HG02852 (cell line): ENCODE measurements around the gene FNIP2.
"Not testable (repeated sequence)": the region's sequence is repeated elsewhere in the genome, so short reads cannot be mapped to it uniquely, and the experiment has no call there.

Source experiments
- ATAC-seq: cut with Tn5 transposase; IDR thresholded peaks from one replicate; pipeline ENCODE4 v1.9.1; 2021; ENCODE audit warnings: mild to moderate bottlenecking, moderate library complexity; ENCODE audit not compliant: unreplicated experiment

The FNIP2 gene

DNA sequence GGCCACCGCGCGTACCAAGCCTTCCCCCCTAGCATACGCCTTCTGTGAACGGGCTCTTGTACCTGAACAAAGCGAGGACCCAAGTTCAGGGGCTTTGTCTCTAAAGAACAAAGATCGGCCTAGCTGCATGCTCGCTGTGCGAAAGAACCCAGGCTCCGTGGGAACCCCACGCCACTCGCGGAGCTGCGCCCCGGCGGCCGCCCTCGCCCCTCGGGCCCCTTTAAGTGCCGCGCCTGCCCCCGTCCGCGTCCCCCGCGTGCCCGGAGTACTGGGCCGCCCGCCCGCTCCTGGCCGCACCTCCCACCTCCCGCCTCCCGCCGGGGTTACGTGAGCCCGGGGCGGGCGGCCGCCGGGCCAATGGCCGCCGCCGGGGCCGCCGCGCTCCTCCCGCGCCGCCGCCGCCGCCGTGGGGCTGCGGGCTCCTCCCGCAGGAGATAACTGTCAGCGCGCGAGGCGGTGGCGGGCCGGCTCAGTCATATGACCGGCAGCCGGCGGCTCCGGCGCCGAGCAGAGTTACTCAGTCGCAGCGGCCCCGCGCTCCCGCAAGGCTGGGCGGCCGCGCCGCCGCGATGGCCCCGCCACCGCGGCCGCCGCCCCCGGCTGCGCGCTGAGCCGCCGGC is at the start of gene FNIP2:
FNIP2 (plus strand) TSS at position 472 of the 620 bp plus-strand sequence. CDS start 187 bp downstream, outside the sequence.
- ATAC-seq: peak; percentile 82

DNA sequence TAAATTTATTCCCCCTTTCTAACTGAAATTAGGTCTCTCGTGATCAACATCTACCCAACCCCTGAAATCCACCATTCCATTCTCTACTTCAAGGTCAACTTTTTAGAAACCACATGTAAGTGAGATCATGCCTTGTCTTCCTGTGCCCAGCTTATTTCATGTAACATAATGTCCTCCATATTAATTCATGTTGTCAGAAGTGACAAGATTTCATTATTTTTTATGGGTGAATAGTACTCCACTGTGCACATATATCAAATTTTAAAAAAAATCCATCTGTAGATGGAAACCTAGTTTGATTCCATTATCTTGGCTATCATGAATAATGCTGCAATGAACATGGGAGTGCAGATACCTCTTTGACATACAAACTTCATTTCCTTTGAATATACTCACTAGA is 47.1 kb upstream of the FNIP2 start:
- no peak for ATAC-seq

DNA sequence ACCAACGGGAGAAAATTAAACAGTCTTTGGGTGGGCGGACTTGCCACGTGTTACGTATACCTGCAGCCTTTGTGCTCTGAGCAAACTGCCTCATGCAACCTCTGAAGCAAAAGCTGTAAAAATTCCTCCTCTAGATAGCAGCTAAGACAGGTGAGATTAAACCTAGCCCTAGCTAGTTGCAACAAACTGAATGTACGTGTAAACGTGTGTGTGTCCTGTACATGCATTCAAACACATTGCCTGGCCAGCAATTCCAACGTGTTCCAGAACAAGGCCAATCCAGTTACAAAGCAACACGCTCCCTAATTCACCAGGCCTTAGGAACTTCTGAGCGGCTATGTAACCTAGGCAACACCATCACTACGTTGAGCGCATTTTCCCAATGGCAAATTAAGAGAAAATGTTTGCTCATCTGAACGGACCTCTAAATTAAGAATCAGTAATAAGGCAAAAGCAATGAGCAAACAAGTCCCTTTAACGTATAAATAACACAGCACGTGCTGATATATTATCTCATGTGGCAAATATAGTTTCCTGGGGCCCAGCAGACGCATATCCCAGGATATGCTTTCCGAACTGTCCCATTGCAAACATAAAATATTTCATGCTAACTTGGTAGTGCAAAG is 46.4 kb upstream of the FNIP2 start:
- peak; percentile 12 for ATAC-seq

DNA sequence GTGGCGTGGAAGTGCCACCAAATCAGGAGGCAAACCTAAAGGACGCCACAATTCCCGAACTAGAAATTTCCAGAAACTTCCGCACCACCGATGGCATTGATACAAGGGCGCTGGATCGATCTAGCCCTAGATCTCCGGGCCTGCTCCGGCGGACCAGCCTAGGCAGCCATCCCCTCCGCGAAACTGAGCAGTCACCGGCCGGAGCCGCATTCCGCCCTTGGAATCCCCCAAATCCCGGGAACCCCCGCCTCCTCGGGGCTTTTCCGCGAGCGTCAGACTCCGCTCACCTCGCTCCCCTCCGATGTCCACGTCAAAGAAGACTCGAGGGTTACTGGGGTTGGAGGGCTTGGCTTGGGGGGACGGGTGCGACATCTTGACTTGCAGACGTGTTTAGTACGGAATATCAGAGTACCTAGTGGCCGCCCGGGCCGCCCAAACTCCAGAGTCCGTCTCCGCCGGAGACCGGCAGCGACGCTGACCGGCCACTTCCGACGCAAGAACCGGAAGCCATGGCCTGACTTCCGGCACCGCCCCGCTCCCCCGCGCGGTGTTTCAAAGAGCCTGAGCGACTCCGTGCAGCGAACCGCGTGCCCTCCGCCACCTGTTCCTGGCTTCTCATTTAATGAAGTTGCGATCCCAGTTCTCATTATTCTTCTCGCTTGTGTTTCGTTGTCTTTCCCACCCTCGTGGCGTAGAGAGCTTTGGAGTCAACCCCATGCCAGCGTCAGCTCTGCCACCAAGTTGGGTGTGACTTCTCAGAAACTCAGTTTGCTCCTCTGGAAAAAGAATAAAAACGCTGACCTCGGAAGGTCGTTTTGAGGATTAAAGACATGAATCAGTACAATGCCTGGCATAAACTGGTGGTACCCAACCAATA is 45.7 kb upstream of the FNIP2 start, which contains the start of gene PPID:
PPID (minus strand) TSS at position 480 of the 877 bp plus-strand sequence; CDS start at position 372, 108 bp downstream.
- ATAC-seq: peak; percentile 97

DNA sequence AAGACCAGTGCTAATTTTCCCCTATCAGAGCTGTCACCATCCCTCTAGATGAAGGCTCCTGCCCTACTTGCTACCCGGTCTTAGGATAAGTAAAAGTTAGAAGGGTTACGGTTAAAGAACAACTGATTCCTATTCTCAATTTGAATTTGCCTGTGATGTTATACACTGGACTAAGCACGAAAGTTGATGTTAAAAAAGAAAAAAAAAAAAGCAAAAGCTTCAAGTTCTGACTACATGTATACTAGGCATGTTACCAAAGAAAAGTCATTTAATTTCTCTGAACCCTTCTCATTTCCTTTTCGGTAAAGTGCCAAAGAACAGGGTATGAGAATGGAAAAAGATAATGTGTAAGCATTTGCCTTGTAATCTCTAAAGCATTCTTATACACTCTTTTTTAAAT is 44.2 kb upstream of the FNIP2 start:
- ATAC-seq: no peak

DNA sequence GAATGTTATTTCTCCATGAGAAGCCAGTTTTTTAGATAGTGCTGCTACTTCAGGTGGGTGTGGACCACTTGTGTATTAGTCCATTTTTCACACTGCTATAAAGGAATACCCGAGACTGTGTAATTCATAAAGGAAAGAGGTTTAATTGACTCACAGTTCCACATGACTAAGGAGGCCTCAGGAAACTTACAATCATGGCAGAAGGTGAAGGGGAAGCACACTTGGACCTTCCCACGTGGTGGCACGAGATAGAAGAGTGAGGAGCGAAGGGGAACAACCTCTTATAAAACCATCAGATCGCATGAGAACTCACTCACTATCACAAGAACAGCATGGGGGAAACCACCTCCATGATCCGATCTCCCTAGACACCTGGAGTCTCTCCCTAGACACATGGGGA is 42.2 kb upstream of the FNIP2 start:
- no peak for ATAC-seq

DNA sequence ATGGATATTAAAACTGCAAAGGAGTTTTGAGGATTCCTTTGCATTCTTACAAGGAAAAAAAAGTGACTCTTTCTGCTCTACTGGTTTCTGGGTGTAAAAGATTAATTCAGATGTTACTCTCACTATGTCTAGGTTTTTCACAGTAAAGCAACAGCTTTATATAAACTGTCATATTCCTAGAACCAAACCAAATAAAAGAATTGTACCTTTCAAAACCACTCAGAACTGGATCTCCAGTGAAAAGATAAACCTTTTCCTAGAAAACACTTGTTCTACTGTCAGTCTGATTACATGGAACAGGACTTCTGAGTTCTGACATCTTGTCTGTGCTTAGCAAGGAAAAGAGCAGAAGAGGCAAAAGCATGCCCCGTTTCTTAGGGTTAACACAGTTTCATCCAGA is 40.6 kb upstream of the FNIP2 start:
- no peak for ATAC-seq

DNA sequence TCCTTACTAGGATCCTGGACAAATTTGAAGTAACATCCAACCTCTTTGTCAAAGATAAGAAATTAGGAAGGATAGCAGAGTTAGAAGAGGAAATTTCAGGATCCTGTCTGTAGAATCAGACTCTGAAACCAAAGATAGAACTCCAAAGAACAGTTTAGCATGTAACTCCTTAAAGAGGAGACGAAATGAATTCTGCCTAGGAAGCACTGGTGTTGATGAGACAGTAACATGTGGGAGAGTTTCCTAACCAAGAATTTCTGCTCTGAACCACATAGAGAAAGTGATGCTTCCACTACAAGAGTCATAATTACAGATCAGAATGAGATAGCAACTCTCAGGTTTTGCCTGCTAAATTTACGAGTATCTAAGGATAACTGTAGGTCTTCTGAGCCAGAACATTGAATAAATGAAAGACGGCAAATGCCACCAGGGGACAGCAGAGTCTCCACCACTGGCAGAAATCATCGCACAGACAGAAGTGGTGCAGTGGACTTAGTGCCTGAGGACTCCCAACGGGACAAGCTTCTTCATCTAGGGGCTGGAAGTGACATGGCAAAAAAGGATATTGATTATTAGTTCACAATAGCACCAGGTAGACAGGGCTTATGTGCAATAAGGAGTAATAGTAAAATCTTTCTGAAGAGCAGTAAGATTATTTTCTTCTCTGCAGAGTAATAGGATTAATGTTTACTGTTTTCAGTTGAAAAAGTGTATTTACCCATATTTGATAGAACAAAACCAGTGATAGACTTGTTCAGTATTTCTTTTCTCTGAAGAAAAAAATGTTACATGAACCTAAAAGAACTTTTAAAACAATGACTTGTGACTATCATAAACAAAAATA is 38.9 kb upstream of the FNIP2 start:
- peak; percentile 92 for ATAC-seq

DNA sequence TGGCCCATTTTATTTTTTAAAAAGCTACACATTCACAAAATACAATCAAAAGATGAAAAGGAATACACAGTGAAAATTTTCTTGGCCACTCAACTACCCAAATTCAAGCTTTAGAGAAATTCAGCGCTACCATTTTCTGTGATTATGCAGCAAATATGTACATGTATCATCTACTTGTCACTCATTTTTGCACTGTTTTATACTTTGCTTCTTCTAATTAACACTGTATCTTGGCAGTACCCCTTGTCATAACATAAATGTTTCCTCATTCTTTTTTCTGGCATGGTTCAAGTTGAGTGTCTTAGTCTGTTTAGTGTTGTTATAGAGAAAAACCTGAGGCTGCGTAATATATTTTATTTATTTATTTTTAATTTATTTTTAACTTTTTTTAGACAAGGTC is 30.0 kb upstream of the FNIP2 start:
- no peak for ATAC-seq

DNA sequence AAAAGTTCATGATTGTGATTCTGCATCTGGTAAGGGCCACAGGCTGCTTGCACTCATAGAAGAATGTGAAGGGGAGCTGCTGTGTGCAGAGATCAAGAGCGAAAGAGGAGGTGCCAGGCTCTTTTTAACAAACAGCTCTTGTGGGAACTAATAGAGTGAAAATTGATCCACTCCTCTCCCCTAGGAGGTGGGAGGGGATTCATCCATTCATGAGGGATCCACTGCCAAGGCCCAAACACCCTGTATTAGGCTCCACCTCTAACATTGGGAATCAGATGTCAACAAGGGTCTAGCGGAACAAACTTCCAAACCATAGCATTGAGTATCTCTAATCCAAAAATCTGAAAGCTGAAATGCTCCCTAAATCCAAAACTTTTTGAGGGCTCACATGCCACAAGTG is 29.2 kb upstream of the FNIP2 start:
- ATAC-seq: no peak

DNA sequence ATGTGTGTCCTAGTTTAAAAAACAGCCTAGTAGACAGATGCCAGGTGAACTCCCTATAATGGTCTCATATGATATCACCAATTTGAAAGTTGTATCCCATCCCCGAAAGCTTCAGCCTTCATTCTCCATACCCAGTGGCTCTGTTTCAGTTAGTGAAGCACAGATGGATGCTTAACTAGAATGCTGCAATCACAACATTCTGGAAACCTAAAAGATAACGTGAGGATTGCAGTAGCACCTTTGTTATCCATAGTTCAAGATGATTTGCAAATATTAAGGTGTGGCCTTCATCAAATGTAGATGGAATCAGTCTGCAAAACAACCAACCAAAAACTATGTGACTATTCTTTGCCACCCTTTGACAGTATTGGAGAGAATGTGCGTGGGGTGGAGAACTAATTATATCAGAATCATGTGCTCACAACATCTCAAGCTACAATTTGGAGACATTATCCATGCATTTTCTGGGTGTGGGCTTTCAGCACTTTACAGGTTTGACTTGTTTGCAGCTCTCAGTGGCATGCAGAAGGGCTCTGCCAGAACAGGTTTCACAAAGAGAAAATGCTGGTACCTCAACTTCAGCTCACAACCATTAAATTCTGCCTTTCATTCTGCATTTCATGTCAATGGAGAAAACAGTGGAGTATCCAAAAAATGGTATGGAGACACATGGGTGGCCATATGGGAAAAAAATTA is 27.4 kb upstream of the FNIP2 start:
- ATAC-seq: no peak

DNA sequence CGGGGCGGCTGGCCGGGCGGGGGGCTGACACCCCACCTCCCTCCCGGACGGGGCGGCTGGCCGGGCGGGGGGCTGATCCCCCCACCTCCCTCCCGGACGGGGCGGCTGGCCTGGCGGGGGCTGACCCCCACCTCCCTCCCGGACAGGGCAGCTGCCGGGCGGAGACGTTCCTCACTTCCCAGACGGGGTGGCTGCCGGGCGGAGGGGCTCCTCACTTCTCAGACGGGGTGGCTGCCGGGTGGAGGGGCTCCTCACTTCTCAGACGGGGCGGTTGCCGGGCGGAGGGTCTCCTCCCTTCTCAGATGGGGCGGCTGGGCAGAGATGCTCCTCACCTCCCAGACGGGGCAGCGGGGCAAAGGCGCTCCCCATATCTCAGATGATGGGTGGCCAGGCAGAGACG is 22.3 kb upstream of the FNIP2 start:
- ATAC-seq: not testable (repeated sequence)

DNA sequence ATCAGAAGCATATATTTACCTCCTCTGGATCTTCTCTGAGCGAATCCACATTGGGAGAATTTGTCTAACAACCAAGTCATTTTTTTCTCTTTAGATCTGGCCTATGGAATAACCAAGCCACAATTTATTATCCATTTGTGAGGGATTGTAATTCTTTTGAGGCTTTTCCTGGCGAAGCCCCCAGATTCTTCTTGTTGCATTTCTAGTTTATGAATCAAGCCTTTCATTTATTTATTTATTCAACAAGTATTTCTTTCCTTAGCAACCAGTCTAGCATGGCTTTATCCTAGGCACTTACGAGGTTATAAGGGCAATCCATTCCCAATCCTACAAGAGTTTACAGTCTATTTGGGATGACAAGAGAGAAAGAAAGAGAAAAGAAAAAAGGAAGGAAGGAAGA is 18.4 kb upstream of the FNIP2 start:
- no peak for ATAC-seq

DNA sequence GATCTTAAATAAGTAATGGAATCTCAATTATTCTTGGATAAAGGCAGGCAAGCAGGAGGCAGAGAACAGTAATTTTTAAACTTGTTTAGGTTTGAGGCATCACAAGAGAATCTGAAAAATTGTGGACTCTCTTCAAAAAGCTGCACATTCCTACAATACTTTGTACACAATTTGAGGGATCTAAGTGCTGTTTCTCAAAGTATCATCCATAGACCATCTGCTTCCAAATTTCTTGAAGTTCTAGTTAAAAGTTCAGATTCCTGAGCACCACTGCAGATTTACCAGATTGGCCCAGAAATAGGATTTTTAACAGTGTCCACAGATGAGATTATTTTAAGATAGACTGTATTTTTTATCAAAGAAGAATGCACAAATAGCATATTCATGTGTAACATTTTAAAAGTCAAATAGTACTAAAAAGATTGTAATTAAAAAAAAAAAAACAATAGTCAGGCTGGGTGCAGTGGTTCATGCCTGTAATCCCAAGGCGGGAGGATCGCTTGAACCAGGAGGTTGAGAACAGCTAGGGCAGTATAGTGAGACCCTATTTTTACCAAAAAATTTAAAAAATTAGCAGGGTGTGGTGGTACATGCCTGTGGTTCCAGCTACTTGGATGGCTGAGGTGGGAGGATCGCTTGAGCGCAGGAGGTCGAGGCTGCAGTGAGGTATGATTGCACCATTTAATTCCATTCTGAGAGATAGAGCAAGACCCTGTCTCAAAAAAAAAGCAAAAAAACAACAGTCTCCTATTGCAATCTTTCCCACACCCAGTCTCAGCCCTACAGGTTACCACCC is 14.2 kb upstream of the FNIP2 start:
- no peak for ATAC-seq

DNA sequence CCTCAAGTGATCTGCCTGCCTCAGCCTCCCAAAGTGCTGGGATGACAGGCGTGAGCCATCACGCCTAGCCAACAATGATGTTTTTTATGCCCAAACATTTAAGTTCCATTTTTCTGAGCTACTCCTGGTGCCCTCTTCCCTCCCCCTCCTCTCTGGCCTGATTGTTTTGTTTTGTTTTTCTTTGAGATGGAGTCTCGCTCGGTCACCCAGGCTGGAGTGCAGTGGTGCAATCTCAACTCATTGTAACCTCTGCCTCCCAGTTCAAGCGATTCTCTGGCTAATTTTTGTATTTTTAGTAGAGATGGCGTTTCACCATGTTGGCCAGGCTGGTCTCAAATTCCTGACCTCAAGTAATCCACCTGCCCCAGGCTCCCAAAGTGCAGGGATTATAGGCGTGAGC is 13.0 kb upstream of the FNIP2 start:
- not testable (repeated sequence) for ATAC-seq

DNA sequence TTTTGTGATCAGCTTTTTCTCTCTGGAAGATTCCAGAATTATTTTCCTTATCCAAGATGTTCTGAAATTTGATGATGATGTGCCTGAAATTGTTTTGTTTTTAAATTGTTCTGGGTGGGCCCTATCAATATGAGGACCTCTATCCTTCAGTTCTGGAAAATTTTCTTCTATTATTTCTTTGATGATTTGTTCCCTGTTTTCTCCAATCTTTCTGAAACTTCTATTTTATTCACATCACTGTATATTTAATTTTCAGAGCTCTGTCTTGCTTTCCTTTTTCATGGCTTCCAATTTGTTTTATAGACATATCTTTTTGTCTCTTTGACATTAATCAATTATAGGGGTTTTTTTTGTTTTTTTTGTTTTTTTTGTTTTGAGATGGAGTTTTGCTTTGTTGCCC is 12.2 kb upstream of the FNIP2 start:
- ATAC-seq: no peak

DNA sequence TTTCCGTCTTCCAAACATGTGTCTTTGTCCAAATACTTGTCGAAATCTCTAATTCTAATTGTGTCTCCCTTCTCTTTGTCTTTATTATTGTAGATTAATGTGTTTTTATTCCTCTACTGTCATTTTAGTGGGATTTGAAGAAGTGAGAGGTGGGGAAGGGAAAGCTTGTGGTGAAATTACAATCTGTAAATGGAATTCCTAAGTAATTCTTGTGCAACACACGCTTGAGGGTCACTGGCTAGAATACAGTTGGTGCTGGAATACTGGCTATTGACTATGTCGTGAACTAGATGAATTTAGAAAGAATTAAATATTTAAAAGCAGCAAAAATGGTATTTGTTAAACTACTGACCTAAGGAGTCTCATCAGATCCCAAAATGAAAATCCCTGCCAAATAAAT is 10.7 kb upstream of the FNIP2 start:
- ATAC-seq: no peak

DNA sequence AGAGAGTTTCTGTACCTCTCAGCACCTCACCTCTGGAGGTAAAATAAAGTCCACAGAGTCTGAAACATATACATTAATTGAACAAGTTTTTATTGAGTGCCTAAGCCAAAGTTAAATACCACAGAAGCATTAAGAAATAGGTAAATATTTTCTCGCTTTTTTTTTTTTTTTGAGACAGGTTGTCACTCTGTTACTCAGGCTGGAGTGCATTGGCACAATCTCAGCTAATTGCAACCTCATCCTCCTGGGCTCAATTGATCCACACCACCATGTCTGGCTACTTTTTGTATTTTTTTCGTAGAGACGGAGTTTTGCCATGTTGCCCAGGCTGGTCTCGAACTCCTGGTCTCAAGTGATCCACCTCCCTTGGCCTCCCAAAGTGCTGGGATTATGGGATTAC is 10.1 kb upstream of the FNIP2 start:
- ATAC-seq: no peak

DNA sequence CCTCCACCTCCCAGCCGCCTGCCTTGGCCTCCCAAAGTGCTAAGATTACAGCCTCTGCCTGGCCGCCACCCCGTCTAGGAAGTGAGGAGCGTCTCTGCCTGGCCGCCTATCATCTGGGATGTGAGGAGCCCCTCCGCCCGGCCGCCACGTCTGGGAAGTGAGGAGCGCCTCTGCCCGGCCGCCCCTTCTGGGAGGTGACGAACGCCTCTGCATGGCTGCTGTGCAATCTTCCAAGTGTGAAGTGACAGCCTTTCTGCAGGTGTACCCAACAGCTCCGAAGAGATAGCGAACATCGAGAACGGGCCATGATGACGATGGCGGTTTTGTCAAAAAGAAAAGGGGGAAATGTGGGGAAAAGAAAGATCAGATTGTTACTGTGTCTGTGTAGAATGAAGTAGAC is 9.3 kb upstream of the FNIP2 start:
- not testable (repeated sequence) for ATAC-seq

DNA sequence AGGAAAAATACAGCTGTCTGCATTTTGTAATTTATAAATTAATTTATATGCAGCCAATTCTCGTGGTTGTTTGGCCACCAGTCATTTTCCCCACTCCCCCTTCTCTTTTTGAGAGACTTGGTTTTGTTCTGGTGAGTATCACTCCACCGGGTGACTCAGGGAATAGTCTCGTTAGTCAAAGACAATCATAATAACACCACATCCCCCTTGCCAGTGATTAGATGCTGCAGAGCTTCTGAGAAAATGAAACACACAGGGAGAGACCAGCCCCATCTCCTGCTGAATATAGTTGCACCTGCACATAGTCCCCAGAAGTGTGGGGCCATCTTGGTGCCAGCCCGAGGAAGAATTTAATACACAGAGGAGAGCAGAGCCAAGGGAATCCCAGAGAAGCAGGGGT is 8.0 kb upstream of the FNIP2 start:
- ATAC-seq: no peak
